ENCODE results near the gene FBXO42.

FBXO42 gene

DNA sequence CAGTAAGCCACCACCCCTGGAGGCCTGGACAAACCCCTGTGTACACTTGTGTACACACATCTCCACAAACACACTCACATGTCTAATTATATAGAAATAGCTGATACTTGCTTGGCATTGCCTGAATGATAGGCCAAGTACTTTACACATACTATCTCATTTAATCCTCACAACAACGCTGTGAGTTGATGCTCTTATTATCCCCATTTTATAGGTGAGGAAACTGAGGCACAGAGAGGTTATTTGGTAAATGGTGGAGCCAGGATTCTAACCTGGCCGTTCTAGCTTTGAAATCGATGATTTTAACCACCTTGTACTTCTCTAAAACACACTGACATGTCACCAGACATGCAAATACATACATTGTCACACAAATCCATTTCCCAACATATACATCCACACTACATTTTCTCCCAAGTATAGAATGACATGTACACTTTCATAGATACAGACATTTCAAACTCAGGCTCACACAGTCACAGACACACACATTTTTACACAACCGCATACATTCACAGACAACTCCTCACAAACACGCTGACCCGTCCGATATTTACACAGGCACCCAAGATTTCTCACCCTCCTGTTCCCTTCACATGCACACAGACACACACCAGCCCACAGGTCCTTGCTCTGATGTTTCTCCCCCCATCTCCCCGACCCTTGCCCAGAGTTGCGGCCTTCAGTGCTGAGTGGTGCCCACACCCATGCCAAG lies 143.0 kb downstream of the FBXO42 start:
- no peaks in the 10 kb centered on the region for H3K9me3 Mint-ChIP-seq
- H3K36me3 Mint-ChIP-seq (ENCODE audit: low read depth) = no peaks in the 10 kb centered on the region
- no peaks in the 10 kb centered on the region for H3K27me3 Mint-ChIP-seq
- no peak overlapping the region for H3K27ac Mint-ChIP-seq
- peaks cover 14% of the 10 kb centered on the region for H3K4me1 Mint-ChIP-seq (ENCODE audit: low read depth)
- H3K4me3 Mint-ChIP-seq = no peak overlapping the region
- no peak for DNase-seq

DNA sequence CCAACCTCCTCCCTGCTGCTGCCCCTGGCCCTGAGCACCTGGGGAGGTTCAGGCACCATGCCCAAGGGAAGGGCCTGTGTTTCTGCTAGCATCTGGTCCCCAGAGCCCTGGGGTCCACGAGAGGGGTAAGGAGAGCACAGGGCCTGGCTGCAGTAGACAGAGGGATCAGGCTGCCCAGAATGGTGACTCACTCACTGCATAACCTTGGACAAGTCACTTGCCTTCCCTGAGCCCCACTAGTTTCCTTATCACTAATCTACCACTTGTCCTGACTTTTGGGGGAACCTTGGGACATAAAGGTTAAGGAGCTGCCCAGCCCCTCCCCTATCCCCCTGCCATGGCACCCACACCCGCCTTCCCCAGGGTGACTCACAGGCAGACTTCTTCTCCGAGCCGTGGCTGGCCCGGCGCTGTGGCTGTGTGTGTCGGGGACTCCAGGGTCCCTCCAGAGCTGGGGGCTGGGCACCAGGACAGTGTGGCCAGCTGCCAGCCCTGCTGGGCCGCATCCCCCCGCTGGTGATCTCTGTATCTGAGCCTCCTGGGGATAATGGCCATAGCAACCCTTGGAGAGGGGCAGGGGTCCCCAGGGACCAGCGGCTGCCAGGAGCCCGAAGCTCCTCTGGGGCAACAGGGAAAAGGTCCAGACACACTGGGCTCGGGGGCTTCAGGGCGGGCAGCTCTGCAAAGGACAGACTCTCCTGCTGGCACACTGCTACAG lies 143.9 kb downstream of the FBXO42 start:
- Mint-ChIP-seq H3K4me3 (no peak overlapping the region), H3K27ac (no peak overlapping the region), H3K27me3 (no peaks in the 10 kb centered on the region), H3K36me3 (ENCODE audit: low read depth) (no peaks in the 10 kb centered on the region), H3K4me1 (ENCODE audit: low read depth) (peaks cover 14% of the 10 kb centered on the region), H3K9me3 (no peaks in the 10 kb centered on the region)
- DNase-seq = no peak

DNA sequence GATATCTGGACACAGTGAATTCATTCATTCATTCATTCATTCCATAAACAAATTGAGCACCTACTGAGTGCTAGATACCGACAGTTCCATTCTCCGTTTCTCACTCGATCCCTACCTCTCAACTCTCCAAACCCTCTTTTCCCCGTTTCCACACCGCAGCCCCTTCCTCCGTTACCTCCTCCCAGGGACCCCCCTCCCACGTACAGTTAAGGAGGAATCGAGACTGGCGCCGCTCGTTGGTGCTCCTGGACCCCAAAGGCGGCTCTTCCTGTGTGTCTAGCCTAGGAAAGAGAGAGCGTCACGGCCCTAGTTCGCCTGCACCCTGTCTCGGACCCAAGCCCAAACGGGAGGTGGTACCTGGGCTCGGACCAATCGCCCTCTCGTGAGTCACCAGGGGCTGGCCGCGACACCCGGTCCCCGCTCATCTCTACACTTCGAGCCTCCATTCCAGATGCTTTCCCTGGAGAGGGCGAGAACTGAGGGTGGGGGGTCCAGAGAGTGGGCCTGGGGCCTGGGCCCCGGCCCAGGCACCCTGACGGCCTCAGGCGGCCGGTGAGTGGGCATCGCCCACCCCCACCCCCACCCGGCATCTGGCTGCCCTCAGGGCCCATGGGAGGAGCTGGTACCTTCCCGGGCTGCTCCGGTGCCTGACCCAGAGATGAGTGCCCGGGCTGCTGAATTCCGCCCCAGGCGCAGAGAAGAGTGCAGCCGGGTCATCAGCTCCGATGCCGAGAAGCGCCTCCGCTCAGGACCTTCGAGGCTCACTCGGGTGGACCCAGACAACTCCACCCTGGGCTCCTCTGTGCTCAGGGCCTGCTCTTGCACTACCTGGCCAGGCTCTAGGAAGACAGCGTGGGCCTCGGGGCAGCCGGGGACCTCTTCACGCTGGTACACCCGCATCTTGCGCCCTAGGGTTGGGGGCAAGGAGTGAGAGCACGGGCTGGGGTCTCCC lies 144.7 kb downstream of the FBXO42 start:
- Mint-ChIP-seq H3K4me1 (ENCODE audit: low read depth) (peaks cover 14% of the 10 kb centered on the region), H3K27me3 (no peaks in the 10 kb centered on the region), H3K4me3 (peak overlapping the region; percentile 81), H3K36me3 (ENCODE audit: low read depth) (peaks cover 4% of the 10 kb centered on the region), H3K27ac (peak overlapping the region; percentile 96), H3K9me3 (no peaks in the 10 kb centered on the region)
- DNase-seq = no peak

DNA sequence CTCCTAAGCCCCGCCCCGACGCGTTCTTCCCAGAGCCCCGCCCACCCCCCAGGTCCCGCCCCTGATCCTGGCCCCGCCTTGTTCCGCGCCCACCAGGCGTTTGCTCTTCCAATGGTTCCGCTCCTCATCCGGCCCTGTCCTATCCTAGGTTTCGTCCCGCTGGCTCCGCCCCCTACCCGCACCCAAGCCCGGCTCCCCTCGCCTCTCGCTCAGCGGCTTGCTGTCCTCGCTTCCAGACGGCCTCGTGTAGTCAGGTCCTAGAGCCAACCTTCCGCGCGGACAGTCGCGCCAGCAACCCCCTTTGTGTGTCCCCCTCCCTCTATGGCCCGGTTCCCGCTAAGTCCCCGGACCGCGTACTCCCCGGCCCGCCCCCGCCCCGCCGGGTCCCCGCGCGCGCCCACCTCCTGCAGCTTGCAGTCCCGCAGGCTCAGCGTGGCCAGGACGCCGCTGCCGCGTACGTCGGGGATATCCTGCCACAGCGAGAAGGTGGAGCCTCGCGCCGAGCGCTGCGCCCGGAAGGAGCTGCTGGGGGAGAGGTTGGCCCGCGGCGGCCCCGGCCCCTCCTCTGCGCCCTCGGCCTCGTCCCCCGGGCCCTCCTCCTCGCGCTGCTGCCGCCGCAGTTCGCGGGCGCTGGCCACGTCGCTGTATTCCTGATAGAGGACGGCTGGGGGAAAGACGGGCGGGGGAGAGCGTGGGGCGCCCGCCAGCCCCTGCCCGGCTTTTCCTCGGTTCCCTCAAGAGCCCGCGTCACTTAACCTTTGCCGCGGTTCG lies 145.5 kb downstream of the FBXO42 start:
- no peaks in the 10 kb centered on the region for H3K27me3 Mint-ChIP-seq
- H3K36me3 Mint-ChIP-seq (ENCODE audit: low read depth) = peaks cover 4% of the 10 kb centered on the region
- DNase-seq = peak; percentile 95
- H3K4me1 Mint-ChIP-seq (ENCODE audit: low read depth) = peaks cover 14% of the 10 kb centered on the region
- H3K27ac Mint-ChIP-seq = peak overlapping the region; percentile 96
- H3K9me3 Mint-ChIP-seq = no peaks in the 10 kb centered on the region
- peak overlapping the region; percentile 81 for H3K4me3 Mint-ChIP-seq

DNA sequence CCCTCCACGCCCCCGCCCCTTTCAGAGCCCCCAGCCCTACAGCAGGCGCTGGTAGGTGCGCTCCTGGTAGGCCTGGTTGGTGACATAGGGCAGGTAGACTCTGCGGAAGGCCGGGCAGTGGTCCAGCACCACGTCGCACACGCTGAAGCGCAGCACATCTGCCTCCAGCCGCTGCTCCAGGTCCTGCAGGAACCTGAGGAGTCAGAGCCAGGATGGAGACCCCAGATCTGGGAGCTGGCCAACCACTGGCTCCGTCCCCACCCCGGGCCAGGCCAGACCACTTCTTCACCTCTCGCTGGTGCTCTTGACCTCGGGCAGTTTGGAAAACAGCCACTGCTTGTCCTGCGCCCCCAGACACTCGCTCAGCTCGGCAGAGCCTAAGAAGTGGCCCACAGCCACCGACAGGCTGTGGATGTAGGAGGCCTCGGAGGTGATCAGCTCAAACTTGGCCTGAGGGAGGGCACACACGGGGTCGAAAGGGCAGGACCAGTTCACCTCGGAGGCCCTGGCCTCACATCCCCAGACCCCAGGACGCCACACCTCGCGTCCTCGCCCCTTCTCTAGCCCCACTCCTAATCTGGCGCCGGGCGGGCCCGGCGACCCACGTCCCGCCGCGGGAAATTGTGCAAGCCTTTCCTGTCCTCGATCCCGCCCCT lies 146.3 kb downstream of the FBXO42 start:
- H3K4me3 Mint-ChIP-seq = peak overlapping the region; percentile 81
- peaks cover 4% of the 10 kb centered on the region for H3K36me3 Mint-ChIP-seq (ENCODE audit: low read depth)
- H3K27me3 Mint-ChIP-seq = no peaks in the 10 kb centered on the region
- peak overlapping the region; percentile 67 for H3K27ac Mint-ChIP-seq
- H3K4me1 Mint-ChIP-seq (ENCODE audit: low read depth) = peaks cover 14% of the 10 kb centered on the region
- no peak for DNase-seq
- no peaks in the 10 kb centered on the region for H3K9me3 Mint-ChIP-seq

DNA sequence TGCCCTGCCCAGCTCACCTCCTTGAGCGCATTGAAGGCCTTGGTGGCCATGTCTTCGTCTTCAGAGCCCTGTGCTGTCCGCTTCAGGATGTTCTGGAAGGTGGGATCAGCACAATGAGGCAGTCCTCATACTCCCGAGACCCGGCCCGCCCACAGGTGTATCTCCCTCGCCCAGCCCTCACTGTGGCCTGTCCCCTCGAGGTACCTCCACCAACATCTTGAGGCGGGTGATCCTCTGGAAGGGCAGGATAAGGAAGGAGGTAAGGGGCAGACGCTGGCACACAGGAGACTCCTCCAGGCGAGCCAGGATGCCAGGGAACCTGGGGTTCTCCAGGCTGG lies 147.0 kb downstream of the FBXO42 start:
- Mint-ChIP-seq H3K4me3 (no peak overlapping the region), H3K9me3 (no peaks in the 10 kb centered on the region), H3K4me1 (ENCODE audit: low read depth) (peaks cover 14% of the 10 kb centered on the region), H3K27me3 (no peaks in the 10 kb centered on the region), H3K36me3 (ENCODE audit: low read depth) (peaks cover 4% of the 10 kb centered on the region), H3K27ac (no peak overlapping the region)
- DNase-seq = no peak

DNA sequence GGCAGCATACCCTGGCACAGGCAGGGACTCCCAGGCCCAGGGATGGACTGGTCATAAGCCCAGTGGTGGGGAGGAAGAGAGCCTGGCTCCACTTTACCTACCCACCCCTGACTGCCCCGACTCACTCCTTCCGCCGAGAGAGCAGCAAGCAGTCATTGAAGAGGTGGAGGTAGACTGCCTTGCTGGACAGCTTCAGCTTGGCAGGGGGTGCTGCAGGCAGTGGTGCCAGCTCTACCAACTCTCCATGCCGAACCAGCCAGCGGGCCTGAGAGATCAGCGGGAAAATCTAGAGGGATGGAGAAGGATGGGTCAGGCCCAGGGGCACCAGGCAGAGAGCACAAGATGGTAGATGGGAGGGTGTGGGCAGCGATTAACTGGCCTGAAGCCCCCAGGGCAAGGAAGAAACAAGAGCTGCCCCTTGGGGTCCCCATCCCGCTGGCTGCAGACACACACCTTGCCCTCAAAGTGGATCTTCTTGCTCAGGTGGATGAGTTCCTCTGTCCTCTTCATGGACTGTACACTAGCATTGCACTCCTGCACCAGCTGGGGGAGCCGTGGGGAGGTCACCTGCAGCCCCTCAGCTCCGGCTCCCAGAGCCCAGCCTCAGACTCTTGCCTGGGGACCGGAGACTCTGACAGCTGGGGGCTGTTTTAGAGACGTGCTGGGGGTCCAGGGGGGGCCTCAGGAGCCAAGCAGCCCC lies 147.5 kb downstream of the FBXO42 start:
- Mint-ChIP-seq H3K27ac (no peak overlapping the region), H3K9me3 (no peaks in the 10 kb centered on the region), H3K4me1 (ENCODE audit: low read depth) (peaks cover 14% of the 10 kb centered on the region), H3K27me3 (no peaks in the 10 kb centered on the region), H3K4me3 (no peak overlapping the region), H3K36me3 (ENCODE audit: low read depth) (peaks cover 4% of the 10 kb centered on the region)
- no peak for DNase-seq

DNA sequence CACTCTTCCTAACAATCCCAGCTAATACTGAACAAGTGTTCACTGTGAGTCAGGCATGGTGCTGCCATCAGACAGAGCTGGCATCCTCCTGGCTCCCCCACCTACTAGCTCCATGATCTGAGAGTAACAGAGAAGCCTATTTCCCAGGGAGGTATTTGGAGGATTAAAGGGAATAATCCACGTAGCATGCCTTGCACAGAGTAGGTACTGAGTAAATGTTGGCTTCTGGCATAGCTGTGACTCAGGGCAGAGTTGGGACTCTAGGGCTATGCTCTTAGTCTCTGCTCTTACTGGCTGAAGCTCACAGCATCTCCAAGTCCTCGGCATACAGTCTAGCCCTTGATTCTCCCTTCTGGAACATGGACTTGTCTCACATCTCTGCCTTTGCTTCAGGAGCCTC lies 148.1 kb downstream of the FBXO42 start:
- Mint-ChIP-seq H3K4me3 (no peak overlapping the region), H3K27ac (no peak overlapping the region), H3K9me3 (no peaks in the 10 kb centered on the region), H3K4me1 (ENCODE audit: low read depth) (peaks cover 14% of the 10 kb centered on the region), H3K36me3 (ENCODE audit: low read depth) (peaks cover 4% of the 10 kb centered on the region), H3K27me3 (no peaks in the 10 kb centered on the region)
- no peak for DNase-seq

DNA sequence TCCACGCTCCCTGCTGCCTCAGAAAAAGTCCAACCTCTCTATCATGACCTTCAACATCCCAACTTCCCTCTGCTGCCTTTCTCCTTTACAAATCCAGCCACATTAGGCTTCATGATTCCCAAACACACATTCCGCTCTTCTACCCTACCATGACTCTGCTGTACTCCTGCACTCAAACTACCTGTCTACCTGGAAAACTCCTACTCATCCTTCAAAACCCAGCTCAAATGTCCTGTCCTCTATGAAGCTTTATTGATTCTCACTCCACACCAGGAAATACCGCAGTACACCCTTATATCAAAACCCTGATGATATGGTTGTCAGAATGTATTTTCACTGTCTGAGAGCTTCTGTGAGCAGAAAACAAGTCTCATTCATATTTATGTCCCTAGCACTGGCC lies 148.7 kb downstream of the FBXO42 start:
- Mint-ChIP-seq H3K9me3 (no peaks in the 10 kb centered on the region), H3K4me3 (no peak overlapping the region), H3K36me3 (ENCODE audit: low read depth) (peaks cover 7% of the 10 kb centered on the region), H3K27me3 (no peaks in the 10 kb centered on the region), H3K4me1 (ENCODE audit: low read depth) (peaks cover 19% of the 10 kb centered on the region), H3K27ac (no peak overlapping the region)
- DNase-seq = no peak

DNA sequence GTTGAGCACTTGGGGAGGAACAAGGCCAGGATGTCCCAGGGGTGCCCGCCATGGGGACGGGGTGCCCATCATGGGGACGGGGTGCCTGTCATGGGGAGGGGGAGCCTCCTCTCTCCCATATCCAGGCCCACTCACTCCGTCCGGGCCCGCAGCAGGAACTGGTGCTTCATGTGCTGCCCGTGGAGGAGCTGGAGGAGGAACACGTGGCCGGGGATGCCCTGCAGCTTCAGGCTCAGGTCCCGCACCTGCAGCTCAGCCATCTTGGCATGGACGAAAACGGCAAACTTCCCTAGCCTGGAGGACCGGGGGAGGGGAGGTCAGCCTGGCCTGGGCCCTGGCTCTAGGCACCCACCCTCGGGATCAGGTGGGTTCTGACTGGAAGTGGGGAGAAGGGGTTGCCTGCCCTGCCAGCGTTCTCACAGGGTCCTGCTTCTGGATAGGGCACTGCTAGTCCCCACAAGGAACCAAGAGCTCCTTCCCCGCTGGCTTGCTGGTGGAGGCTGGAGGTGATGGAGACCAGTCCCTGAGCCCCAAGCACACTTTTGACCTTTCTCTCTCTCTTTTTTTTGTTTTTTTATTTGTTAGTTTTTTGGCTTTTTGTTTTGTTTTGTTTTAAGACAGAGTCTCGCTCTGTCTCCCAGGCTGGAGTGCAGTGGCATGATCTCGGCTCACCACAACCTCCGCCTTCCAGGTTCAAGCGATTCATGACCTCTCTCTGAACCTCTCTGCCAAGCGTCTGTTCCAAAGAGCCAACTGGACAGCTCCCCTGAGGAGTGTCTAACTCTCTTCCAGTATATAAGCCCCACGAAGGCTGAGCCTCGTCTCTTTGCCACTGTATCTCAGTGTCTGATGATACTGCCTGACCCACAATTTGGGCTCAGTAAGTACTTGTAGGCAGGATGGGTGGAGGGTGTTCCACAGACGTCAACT lies 149.7 kb downstream of the FBXO42 start:
- DNase-seq = no peak
- Mint-ChIP-seq H3K27ac (no peak overlapping the region), H3K36me3 (ENCODE audit: low read depth) (peaks cover 9% of the 10 kb centered on the region), H3K4me1 (ENCODE audit: low read depth) (peaks cover 20% of the 10 kb centered on the region), H3K9me3 (no peaks in the 10 kb centered on the region), H3K4me3 (no peak overlapping the region), H3K27me3 (no peaks in the 10 kb centered on the region)

DNA sequence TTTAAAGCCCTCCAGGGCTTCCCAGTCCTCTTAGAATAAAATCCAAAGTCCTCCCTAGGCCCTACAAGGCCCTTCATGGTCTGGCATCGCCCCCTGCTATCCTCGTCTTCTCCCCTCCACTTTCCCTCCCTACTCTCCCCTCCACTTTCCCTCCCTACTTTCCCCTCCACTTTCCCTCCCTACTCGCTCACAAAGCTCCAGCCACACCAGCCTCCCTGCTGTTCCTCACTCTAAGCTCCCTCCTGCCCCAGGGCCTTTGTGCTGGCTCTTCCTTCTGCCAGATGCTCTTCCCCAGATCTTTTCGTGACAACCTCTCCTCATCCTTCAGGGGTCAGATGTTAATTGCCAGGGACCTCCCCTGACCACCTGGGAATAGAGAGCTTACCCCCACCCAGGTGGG lies 152.6 kb downstream of the FBXO42 start:
- H3K4me1 Mint-ChIP-seq (ENCODE audit: low read depth) = peaks cover 6% of the 10 kb centered on the region
- DNase-seq = no peak
- no peak overlapping the region for H3K27ac Mint-ChIP-seq
- H3K9me3 Mint-ChIP-seq = no peaks in the 10 kb centered on the region
- H3K4me3 Mint-ChIP-seq = no peak overlapping the region
- no peaks in the 10 kb centered on the region for H3K27me3 Mint-ChIP-seq
- peaks cover 12% of the 10 kb centered on the region for H3K36me3 Mint-ChIP-seq (ENCODE audit: low read depth)

DNA sequence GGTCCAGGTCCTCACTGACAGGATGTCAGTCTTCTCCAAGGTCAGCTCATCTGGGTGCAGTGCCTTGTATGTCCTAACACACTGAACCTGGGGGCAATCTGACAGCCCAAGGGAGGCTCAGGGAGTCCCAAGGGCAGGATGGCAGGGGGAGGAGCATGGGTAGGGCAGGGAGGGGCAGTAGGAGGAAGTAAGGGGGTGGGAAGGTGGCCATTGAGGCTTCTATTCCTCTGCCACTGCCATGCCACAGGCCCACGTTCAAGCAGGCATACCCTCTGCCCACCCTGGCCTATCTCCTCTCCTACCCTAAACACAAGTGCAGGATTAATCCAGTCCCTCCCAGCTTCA lies 153.2 kb downstream of the FBXO42 start:
- DNase-seq = no peak
- peaks cover 12% of the 10 kb centered on the region for H3K36me3 Mint-ChIP-seq (ENCODE audit: low read depth)
- H3K4me3 Mint-ChIP-seq = no peak overlapping the region
- H3K27ac Mint-ChIP-seq = peak overlapping the region; percentile 6
- H3K9me3 Mint-ChIP-seq = no peaks in the 10 kb centered on the region
- no peaks in the 10 kb centered on the region for H3K27me3 Mint-ChIP-seq
- peaks cover 6% of the 10 kb centered on the region for H3K4me1 Mint-ChIP-seq (ENCODE audit: low read depth)

Measured in activated T-cell treated with anti-CD3 and anti-CD28 coated beads, Interleukin-2, amount 50 U/mL, for 24 hours (primary cell).